Peyer's patch (tissue), 4 donors: Measurements from ENCODE around the gene DOCK10.

ENCODE experiments used
- POLR2A ChIP-seq, 2 donors: fragments of 450-650 bp; IDR thresholded peaks; one replicate each; pipeline ENCODE4 v1.5.1; 2017; ENCODE audit warnings: antibody characterized with exemption in 2 of 2, mild to moderate bottlenecking in 2 of 2, moderate library complexity in 2 of 2
- TF ChIP-seq, protein P1 (sequence below), 6 experiments: fragments of 450-650 bp in 4 of 6; fragments of 200-600 bp in 2 of 6; sonication (generic) in 1 of 6; IDR thresholded peaks; one replicate each; pipeline ENCODE4 v1.5.1; 2017 to 2019; ENCODE audit warnings: antibody characterized with exemption in 6 of 6, mild to moderate bottlenecking in 3 of 6, moderate library complexity in 1 of 6

DNA sequence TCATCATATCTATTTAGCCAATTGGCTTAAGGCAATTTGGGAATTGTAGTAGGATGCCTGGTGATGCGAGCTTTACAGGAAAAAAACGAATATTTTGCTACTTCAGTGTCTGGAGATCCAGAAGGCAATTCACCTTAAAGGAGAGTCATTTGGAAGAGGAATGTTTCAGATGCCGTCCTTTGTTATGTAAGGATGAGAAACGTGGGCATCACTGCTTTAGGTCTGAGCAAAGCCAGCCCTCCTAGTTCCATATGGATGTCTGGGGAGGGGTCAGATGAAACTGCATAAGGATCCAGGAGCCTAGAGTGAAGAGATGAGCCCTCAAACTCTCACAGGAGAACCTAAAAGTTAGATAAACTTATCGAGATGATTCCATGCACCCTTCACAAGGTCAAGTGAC, 30.9 kb upstream of the DOCK10 start:
- TF ChIP-seq, protein P1, sequence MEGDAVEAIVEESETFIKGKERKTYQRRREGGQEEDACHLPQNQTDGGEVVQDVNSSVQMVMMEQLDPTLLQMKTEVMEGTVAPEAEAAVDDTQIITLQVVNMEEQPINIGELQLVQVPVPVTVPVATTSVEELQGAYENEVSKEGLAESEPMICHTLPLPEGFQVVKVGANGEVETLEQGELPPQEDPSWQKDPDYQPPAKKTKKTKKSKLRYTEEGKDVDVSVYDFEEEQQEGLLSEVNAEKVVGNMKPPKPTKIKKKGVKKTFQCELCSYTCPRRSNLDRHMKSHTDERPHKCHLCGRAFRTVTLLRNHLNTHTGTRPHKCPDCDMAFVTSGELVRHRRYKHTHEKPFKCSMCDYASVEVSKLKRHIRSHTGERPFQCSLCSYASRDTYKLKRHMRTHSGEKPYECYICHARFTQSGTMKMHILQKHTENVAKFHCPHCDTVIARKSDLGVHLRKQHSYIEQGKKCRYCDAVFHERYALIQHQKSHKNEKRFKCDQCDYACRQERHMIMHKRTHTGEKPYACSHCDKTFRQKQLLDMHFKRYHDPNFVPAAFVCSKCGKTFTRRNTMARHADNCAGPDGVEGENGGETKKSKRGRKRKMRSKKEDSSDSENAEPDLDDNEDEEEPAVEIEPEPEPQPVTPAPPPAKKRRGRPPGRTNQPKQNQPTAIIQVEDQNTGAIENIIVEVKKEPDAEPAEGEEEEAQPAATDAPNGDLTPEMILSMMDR (IDR thresholded peaks at IDR 0.05) = no peak
- TF ChIP-seq POLR2A (IDR thresholded peaks at IDR 0.05) = no peak
